ENCODE measurements around the gene VWF.
"Not testable (repeated sequence)": the region's sequence is repeated elsewhere in the genome, so short reads cannot be mapped to it uniquely, and the experiment has no call there.

Gene VWF

GRCh38 chr12:6124411-6125309, at the start of gene VWF:
Gene VWF, minus strand, starts transcription at chr12:6124670. Its CDS starts 1,474 bp downstream, at chr12:6123196.
- no peak for DNase-seq (ENCODE audit: low read depth)

GRCh38 chr12:6172862-6173261, 48.4 kb upstream of the VWF start:
- DNase-seq (ENCODE audit: low read depth): no peak

GRCh38 chr12:6172086-6172485, 47.6 kb upstream of the VWF start:
- no peak for DNase-seq (ENCODE audit: low read depth)

GRCh38 chr12:6171409-6172015, 47.0 kb upstream of the VWF start:
- DNase-seq (ENCODE audit: low read depth): no peak

GRCh38 chr12:6167327-6168280, 43.1 kb upstream of the VWF start:
- peak; percentile 41 for DNase-seq (ENCODE audit: low read depth)

GRCh38 chr12:6166808-6167207, 42.3 kb upstream of the VWF start:
- no peak for DNase-seq (ENCODE audit: low read depth)

GRCh38 chr12:6165395-6165794, 40.9 kb upstream of the VWF start:
- no peak for DNase-seq (ENCODE audit: low read depth)

GRCh38 chr12:6163416-6164060, 39.1 kb upstream of the VWF start:
- DNase-seq (ENCODE audit: low read depth): no peak

- no peak for DNase-seq (ENCODE audit: low read depth)
Measured at GRCh38 chr12:6161124-6161882, 36.8 kb upstream of the VWF start.

- DNase-seq (ENCODE audit: low read depth): not testable (repeated sequence)
Measured at GRCh38 chr12:6160049-6160649, 35.7 kb upstream of the VWF start.

- DNase-seq (ENCODE audit: low read depth): not testable (repeated sequence)
Measured at GRCh38 chr12:6159166-6160011, 34.9 kb upstream of the VWF start.

GRCh38 chr12:6158749-6159148, 34.3 kb upstream of the VWF start:
- no peak for DNase-seq (ENCODE audit: low read depth)

- no peak for DNase-seq (ENCODE audit: low read depth)
Measured at GRCh38 chr12:6158255-6158654, 33.8 kb upstream of the VWF start.

- DNase-seq (ENCODE audit: low read depth): no peak
Measured at GRCh38 chr12:6157482-6157881, 33.0 kb upstream of the VWF start.

- no peak for DNase-seq (ENCODE audit: low read depth)
Measured at GRCh38 chr12:6154730-6155459, 30.4 kb upstream of the VWF start.

GRCh38 chr12:6148722-6149121, 24.3 kb upstream of the VWF start:
- not testable (repeated sequence) for DNase-seq (ENCODE audit: low read depth)

GRCh38 chr12:6148061-6148460, 23.6 kb upstream of the VWF start:
- DNase-seq (ENCODE audit: low read depth): no peak

- DNase-seq (ENCODE audit: low read depth): no peak
Measured at GRCh38 chr12:6146951-6147350, 22.5 kb upstream of the VWF start.

GRCh38 chr12:6146509-6146908, 22.0 kb upstream of the VWF start:
- DNase-seq (ENCODE audit: low read depth): no peak

All from stimulated activated CD8-positive, alpha-beta memory T cell treated with anti-CD3 and anti-CD28 coated beads, Interleukin-12 subunit alpha, Interleukin-12 subunit beta, amount 100 ng/mL, for 1 hour (primary cell).